ENCODE measurements around the gene SRSF3.

The SRSF3 gene

GRCh38 chr6:36574679-36575078 lies 19.5 kb upstream of the SRSF3 start:
- no peak for TF ChIP-seq ARNTL (CRISPR knock-in tag; IDR thresholded peaks at IDR 0.05; ENCODE audit: borderline replicate concordance, low read depth)
- TF ChIP-seq CSDC2 (CRISPR knock-in tag; IDR thresholded peaks at IDR 0.05): no peak
- no peak for TF ChIP-seq BACH2 (CRISPR knock-in tag; IDR thresholded peaks at IDR 0.05; ENCODE audit: borderline replicate concordance)
- TF ChIP-seq ZNF8 (CRISPR knock-in tag; IDR thresholded peaks at IDR 0.05): no peak
- no peak for TF ChIP-seq ZNF565 (CRISPR knock-in tag; conservative IDR thresholded peaks at IDR 0.05; ENCODE audit: low read depth)
- TF ChIP-seq TOX (CRISPR knock-in tag; IDR thresholded peaks at IDR 0.05; ENCODE audit: borderline replicate concordance): no peak
- TF ChIP-seq PPARA (CRISPR knock-in tag; IDR thresholded peaks at IDR 0.05; ENCODE audit: borderline replicate concordance): no peak
- TF ChIP-seq, protein P1, sequence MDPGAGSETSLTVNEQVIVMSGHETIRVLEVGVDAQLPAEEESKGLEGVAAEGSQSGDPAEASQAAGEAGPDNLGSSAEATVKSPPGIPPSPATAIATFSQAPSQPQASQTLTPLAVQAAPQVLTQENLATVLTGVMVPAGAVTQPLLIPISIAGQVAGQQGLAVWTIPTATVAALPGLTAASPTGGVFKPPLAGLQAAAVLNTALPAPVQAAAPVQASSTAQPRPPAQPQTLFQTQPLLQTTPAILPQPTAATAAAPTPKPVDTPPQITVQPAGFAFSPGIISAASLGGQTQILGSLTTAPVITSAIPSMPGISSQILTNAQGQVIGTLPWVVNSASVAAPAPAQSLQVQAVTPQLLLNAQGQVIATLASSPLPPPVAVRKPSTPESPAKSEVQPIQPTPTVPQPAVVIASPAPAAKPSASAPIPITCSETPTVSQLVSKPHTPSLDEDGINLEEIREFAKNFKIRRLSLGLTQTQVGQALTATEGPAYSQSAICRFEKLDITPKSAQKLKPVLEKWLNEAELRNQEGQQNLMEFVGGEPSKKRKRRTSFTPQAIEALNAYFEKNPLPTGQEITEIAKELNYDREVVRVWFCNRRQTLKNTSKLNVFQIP (CRISPR knock-in tag; IDR thresholded peaks at IDR 0.05; ENCODE audit: borderline replicate concordance, low read depth): no peak
- TF ChIP-seq, protein P2, sequence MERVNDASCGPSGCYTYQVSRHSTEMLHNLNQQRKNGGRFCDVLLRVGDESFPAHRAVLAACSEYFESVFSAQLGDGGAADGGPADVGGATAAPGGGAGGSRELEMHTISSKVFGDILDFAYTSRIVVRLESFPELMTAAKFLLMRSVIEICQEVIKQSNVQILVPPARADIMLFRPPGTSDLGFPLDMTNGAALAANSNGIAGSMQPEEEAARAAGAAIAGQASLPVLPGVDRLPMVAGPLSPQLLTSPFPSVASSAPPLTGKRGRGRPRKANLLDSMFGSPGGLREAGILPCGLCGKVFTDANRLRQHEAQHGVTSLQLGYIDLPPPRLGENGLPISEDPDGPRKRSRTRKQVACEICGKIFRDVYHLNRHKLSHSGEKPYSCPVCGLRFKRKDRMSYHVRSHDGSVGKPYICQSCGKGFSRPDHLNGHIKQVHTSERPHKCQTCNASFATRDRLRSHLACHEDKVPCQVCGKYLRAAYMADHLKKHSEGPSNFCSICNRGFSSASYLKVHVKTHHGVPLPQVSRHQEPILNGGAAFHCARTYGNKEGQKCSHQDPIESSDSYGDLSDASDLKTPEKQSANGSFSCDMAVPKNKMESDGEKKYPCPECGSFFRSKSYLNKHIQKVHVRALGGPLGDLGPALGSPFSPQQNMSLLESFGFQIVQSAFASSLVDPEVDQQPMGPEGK (CRISPR knock-in tag; IDR thresholded peaks at IDR 0.05; ENCODE audit: borderline replicate concordance): no peak
- ATAC-seq: no peak

- no peak for TF ChIP-seq PPARA (CRISPR knock-in tag; IDR thresholded peaks at IDR 0.05; ENCODE audit: borderline replicate concordance)
- ATAC-seq: no peak
Measured at GRCh38 chr6:36576578-36576977, 17.6 kb upstream of the SRSF3 start.

- TF ChIP-seq ZFP3 (CRISPR knock-in tag; IDR thresholded peaks at IDR 0.05) (no peak), PPARA (CRISPR knock-in tag; IDR thresholded peaks at IDR 0.05; ENCODE audit: borderline replicate concordance) (no peak), TCF4 (CRISPR knock-in tag; IDR thresholded peaks at IDR 0.05; ENCODE audit: borderline replicate concordance) (no peak), GLIS3 (CRISPR knock-in tag; IDR thresholded peaks at IDR 0.05) (no peak), TOX (CRISPR knock-in tag; IDR thresholded peaks at IDR 0.05; ENCODE audit: borderline replicate concordance) (no peak), BACH2 (CRISPR knock-in tag; IDR thresholded peaks at IDR 0.05; ENCODE audit: borderline replicate concordance) (no peak)
- ATAC-seq: peak; percentile 74
Measured at GRCh38 chr6:36577301-36577700, 16.9 kb upstream of the SRSF3 start.

DNA sequence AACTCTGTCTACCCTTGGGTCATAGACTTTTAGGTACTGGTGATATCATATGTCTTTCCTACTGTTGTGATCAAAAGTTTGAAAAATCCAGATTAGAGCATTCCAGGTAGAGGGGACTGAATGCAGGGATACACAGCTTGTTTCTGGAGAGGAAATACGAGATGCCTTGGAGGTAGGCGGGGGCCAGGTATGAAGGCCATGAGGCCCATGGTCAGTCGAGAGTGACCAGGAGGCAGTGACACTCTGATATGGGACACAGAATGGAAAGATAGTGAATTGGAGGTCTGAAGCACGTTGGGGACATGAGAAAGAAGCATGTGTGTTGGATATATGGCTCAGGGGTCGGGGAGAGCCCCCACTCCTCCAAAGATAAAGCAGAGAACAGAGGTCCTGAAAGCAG lies 16.1 kb upstream of the SRSF3 start:
- no peak for ATAC-seq
- TF ChIP-seq ARNTL (CRISPR knock-in tag; IDR thresholded peaks at IDR 0.05; ENCODE audit: borderline replicate concordance, low read depth) (no peak), ESRRG (CRISPR knock-in tag; IDR thresholded peaks at IDR 0.05) (no peak), TOX (CRISPR knock-in tag; IDR thresholded peaks at IDR 0.05; ENCODE audit: borderline replicate concordance) (no peak), PPARA (CRISPR knock-in tag; IDR thresholded peaks at IDR 0.05; ENCODE audit: borderline replicate concordance) (no peak), ZNF8 (CRISPR knock-in tag; IDR thresholded peaks at IDR 0.05) (no peak), CSDC2 (CRISPR knock-in tag; IDR thresholded peaks at IDR 0.05) (no peak), ZFP3 (CRISPR knock-in tag; IDR thresholded peaks at IDR 0.05) (no peak), TCF4 (CRISPR knock-in tag; IDR thresholded peaks at IDR 0.05; ENCODE audit: borderline replicate concordance) (no peak), ZNF70 (CRISPR knock-in tag; IDR thresholded peaks at IDR 0.05) (no peak), ZNF565 (CRISPR knock-in tag; conservative IDR thresholded peaks at IDR 0.05; ENCODE audit: low read depth) (no peak), ZFP30 (CRISPR knock-in tag; IDR thresholded peaks at IDR 0.05) (no peak)
- TF ChIP-seq, protein P2 (CRISPR knock-in tag; IDR thresholded peaks at IDR 0.05; ENCODE audit: borderline replicate concordance): no peak
- TF ChIP-seq, protein P3, sequence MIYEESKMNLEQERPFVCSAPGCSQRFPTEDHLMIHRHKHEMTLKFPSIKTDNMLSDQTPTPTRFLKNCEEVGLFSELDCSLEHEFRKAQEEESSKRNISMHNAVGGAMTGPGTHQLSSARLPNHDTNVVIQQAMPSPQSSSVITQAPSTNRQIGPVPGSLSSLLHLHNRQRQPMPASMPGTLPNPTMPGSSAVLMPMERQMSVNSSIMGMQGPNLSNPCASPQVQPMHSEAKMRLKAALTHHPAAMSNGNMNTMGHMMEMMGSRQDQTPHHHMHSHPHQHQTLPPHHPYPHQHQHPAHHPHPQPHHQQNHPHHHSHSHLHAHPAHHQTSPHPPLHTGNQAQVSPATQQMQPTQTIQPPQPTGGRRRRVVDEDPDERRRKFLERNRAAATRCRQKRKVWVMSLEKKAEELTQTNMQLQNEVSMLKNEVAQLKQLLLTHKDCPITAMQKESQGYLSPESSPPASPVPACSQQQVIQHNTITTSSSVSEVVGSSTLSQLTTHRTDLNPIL (CRISPR knock-in tag; IDR thresholded peaks at IDR 0.05; ENCODE audit: low read depth): no peak

DNA sequence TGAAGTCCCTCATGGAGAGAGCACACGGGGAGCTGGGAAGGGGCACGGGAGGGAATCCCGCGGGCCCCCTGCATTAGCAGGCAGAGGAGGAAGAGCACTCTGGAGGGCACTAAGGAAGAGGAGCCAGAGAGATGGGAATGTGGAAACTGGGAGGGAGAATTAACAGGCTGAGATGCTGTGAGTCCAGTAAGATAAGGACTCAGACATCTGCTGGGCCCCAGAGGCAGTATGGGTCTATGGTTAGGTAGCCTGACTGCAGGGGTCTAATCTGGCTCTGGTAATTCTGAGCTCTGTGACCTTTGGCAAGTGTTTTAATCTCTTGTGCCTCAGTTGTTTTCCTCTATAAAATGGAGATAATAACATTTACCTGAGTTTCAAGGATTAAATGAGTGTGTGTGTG lies 15.7 kb upstream of the SRSF3 start:
- no peak for ATAC-seq
- no peak for TF ChIP-seq ZNF70 (CRISPR knock-in tag; IDR thresholded peaks at IDR 0.05)
- TF ChIP-seq CSDC2 (CRISPR knock-in tag; IDR thresholded peaks at IDR 0.05): no peak

- no peak for ATAC-seq
- TF ChIP-seq SNAI2 (CRISPR knock-in tag; IDR thresholded peaks at IDR 0.05): no peak
- no peak for TF ChIP-seq RARB (CRISPR knock-in tag; IDR thresholded peaks at IDR 0.05)
- TF ChIP-seq, protein P3 (CRISPR knock-in tag; IDR thresholded peaks at IDR 0.05; ENCODE audit: low read depth): no peak
- no peak for TF ChIP-seq TCF4 (CRISPR knock-in tag; IDR thresholded peaks at IDR 0.05; ENCODE audit: borderline replicate concordance)
- no peak for TF ChIP-seq TOX (CRISPR knock-in tag; IDR thresholded peaks at IDR 0.05; ENCODE audit: borderline replicate concordance)
- TF ChIP-seq BACH2 (CRISPR knock-in tag; IDR thresholded peaks at IDR 0.05; ENCODE audit: borderline replicate concordance): no peak
- TF ChIP-seq GLIS3 (CRISPR knock-in tag; IDR thresholded peaks at IDR 0.05): no peak
- TF ChIP-seq ZFP30 (CRISPR knock-in tag; IDR thresholded peaks at IDR 0.05): no peak
- TF ChIP-seq ARNTL (CRISPR knock-in tag; IDR thresholded peaks at IDR 0.05; ENCODE audit: borderline replicate concordance, low read depth): no peak
- TF ChIP-seq ZNF565 (CRISPR knock-in tag; conservative IDR thresholded peaks at IDR 0.05; ENCODE audit: low read depth): no peak
- no peak for TF ChIP-seq ISL1 (CRISPR knock-in tag; IDR thresholded peaks at IDR 0.05)
Measured at GRCh38 chr6:36580184-36580526, 14.0 kb upstream of the SRSF3 start.
